HepG2 (cell line): ENCODE results near the gene HOXD4. TPM values are rescaled to one million over a fixed set of nuclear protein-coding genes. Genes with fewer than 3 reads are reported as not detected.
A peak's percentile ranks its signal among the peaks of the same experiment; 100 is the strongest.

Experiments
- ELF4 ChIP-seq: sonication (generic); formaldehyde crosslinking; IDR thresholded peaks from 2 replicates; pipeline ENCODE4 v1.5.0; 2020; ENCODE audit warnings: missing genetic modification reagents, mild to moderate bottlenecking, moderate library complexity, borderline replicate concordance
- KAT2B ChIP-seq: fragments of 150-350 bp; IDR thresholded peaks from 2 replicates; pipeline ENCODE4 v1.6.1; 2014; ENCODE audit warnings: low read depth, low read length, borderline replicate concordance
- MXD4 ChIP-seq: IDR thresholded peaks from 2 replicates; pipeline ENCODE4 v1.6.1; 2016; ENCODE audit warnings: mild to moderate bottlenecking, missing biosample characterization, missing genetic modification reagents
- NFRKB ChIP-seq: fragments of 450-650 bp; IDR thresholded peaks from 2 replicates; pipeline ENCODE4 v1.6.1; 2017
- PAX8 ChIP-seq: sonication (generic); formaldehyde crosslinking; IDR thresholded peaks from 2 replicates; pipeline ENCODE4 v1.8.0; 2022; ENCODE audit warnings: mild to moderate bottlenecking, missing genetic modification reagents, borderline replicate concordance
- SNRNP70 ChIP-seq: fragments of 200-400 bp; formaldehyde crosslinking; IDR thresholded peaks from 2 replicates; pipeline ENCODE4 v1.6.1; 2017; ENCODE audit warnings: mild to moderate bottlenecking, low read depth, low read length, moderate library complexity
- SOX13 ChIP-seq, 3 experiments: fragments of 450-650 bp in 1 of 3; sonication (generic) in 1 of 3; formaldehyde crosslinking in 1 of 3; IDR thresholded peaks in 2 of 3; conservative IDR thresholded peaks in 1 of 3; 2 replicates each; pipeline versions ENCODE4 v1.5.0 to v1.6.1; 2016 to 2020; ENCODE audit warnings: antibody characterized with exemption in 1 of 3, mild to moderate bottlenecking in 1 of 3, missing compliant biosample characterization in 1 of 3, missing genetic modification reagents in 1 of 3, moderate library complexity in 1 of 3
- SSRP1 ChIP-seq: IDR thresholded peaks from 2 replicates; pipeline ENCODE4 v1.6.1; 2016; ENCODE audit warnings: control low read depth
- ZNF296 ChIP-seq: sonication (generic); formaldehyde crosslinking; conservative IDR thresholded peaks from 2 replicates; pipeline ENCODE4 v1.5.0; 2020; ENCODE audit warnings: mild to moderate bottlenecking, missing genetic modification reagents
- polyA plus RNA-seq, 8 experiments: library from polyadenylated mRNA; depleted of rRNA in 3 of 8; stranded (reverse) in 7 of 8; unstranded in 1 of 8; fragments of >200 nt; fragmentation: Illumina TruSeq in 4 of 8; extraction: Trizol in 4 of 8; gene quantifications; 2 replicates each; pipeline versions ENCODE4 v1.2.1 to v1.2.3, GENCODE V29; 2011 to 2016; ENCODE audit warnings: low read depth in 4 of 8, missing spikeins in 1 of 8, mixed read lengths in 1 of 8; ENCODE audit not compliant: insufficient read depth in 1 of 8
- total RNA-seq, 5 experiments: library from RNA; depleted of rRNA; stranded (reverse); fragments of >200 nt; fragmentation: Illumina TruSeq; extraction: Trizol; gene quantifications; 2 replicates each; pipeline ENCODE4 v1.2.3, GENCODE V29; 2016; ENCODE audit warnings: low read depth in 1 of 5
- TF ChIP-seq, protein P1 (sequence below): sonication (generic); formaldehyde crosslinking; IDR thresholded peaks from 2 replicates; pipeline ENCODE4 v1.5.0; 2020; ENCODE audit warnings: missing genetic modification reagents
- TF ChIP-seq, protein P2 (sequence below), 2 experiments: fragments of 450-650 bp in 1 of 2; sonication (generic) in 1 of 2; formaldehyde crosslinking in 1 of 2; IDR thresholded peaks; 2 replicates each; pipeline versions ENCODE4 v1.6.1 to v1.8.0; 2016 to 2022; ENCODE audit warnings: antibody characterized with exemption in 1 of 2, mild to moderate bottlenecking in 1 of 2, missing genetic modification reagents in 1 of 2
- TF ChIP-seq, protein P3 (sequence below): sonication (generic); formaldehyde crosslinking; IDR thresholded peaks from 2 replicates; pipeline ENCODE4 v1.4.0; 2020; ENCODE audit warnings: missing genetic modification reagents

Gene HOXD4
- total and polyA plus RNA-seq, 2 of the 13 experiments (the other 11 are each of a cell fraction or from before 2014, with no cell fraction given) = not detected

DNA sequence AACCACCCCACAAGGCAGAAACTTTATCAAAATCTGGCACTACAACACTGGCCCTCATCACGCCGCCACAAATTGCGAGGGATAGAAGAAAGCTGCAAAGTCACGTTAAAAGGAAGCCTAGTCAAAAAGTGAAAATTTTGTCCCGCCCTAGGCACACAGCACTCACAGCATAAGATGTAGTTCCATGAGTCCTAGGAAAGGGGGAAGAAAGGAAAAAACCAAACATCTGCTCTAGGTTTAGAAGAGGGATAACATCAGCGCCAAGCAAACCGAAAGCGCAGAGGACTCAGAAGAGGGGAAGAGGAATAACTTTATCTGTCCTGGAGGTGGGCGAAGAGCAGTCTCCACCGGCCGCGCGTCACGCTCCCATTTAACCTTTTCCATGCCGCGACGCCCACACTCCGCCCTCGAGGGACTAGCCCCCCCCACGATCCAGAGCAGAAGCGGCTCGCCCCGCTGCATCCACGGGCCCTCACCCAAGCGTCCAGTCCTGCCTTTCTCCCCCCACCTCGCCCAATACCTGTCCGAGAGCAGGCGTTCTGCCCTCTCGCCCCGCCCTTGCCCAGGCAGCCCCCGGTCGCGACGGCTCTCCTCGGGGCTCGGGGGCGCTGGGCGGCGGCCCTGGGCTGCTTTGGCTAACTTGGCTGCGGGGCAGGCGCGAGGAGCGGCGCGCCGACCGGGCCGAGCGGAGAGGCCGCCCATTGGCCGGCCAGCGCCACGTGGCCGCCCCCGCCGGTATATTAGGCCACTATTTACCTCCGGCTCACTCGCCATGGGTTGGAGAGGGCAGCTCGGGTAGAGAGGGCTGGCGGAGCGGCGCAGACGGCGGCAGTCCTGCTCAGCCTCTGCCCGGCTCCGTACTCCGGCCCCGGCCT, 36.8 kb downstream of the HOXD4 start, which contains the start of gene HOXD1 (continued):
- TF ChIP-seq, protein P1, sequence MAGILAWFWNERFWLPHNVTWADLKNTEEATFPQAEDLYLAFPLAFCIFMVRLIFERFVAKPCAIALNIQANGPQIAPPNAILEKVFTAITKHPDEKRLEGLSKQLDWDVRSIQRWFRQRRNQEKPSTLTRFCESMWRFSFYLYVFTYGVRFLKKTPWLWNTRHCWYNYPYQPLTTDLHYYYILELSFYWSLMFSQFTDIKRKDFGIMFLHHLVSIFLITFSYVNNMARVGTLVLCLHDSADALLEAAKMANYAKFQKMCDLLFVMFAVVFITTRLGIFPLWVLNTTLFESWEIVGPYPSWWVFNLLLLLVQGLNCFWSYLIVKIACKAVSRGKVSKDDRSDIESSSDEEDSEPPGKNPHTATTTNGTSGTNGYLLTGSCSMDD (CRISPR knock-in tag) = no peak
- TF ChIP-seq, protein P2, sequence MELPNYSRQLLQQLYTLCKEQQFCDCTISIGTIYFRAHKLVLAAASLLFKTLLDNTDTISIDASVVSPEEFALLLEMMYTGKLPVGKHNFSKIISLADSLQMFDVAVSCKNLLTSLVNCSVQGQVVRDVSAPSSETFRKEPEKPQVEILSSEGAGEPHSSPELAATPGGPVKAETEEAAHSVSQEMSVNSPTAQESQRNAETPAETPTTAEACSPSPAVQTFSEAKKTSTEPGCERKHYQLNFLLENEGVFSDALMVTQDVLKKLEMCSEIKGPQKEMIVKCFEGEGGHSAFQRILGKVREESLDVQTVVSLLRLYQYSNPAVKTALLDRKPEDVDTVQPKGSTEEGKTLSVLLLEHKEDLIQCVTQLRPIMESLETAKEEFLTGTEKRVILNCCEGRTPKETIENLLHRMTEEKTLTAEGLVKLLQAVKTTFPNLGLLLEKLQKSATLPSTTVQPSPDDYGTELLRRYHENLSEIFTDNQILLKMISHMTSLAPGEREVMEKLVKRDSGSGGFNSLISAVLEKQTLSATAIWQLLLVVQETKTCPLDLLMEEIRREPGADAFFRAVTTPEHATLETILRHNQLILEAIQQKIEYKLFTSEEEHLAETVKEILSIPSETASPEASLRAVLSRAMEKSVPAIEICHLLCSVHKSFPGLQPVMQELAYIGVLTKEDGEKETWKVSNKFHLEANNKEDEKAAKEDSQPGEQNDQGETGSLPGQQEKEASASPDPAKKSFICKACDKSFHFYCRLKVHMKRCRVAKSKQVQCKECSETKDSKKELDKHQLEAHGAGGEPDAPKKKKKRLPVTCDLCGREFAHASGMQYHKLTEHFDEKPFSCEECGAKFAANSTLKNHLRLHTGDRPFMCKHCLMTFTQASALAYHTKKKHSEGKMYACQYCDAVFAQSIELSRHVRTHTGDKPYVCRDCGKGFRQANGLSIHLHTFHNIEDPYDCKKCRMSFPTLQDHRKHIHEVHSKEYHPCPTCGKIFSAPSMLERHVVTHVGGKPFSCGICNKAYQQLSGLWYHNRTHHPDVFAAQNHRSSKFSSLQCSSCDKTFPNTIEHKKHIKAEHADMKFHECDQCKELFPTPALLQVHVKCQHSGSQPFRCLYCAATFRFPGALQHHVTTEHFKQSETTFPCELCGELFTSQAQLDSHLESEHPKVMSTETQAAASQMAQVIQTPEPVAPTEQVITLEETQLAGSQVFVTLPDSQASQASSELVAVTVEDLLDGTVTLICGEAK (IDR thresholded peaks at IDR 0.05) = 0 out of 2 replicates have a peak, but pooled peaks have one; percentile 11
- TF ChIP-seq, protein P2 (CRISPR knock-in tag; IDR thresholded peaks at IDR 0.05) = peak; percentile 91
- TF ChIP-seq ELF4 (CRISPR knock-in tag) (peak; percentile 77), PAX8 (CRISPR knock-in tag) (no peak), ZNF296 (CRISPR knock-in tag) (no peak), SOX13 (IDR thresholded peaks at IDR 0.05) (no peak), SOX13 (CRISPR knock-in tag; conservative IDR thresholded peaks at IDR 0.05 in 1 of 2, IDR thresholded peaks at IDR 0.05 in 1 of 2) (no peak; a peak in 1 of 4 replicates), SSRP1 (CRISPR knock-in tag) (no peak), NFRKB (no peak), KAT2B (no peak), MXD4 (CRISPR knock-in tag) (peak; percentile 34; the same call in 1 of the 2 replicates), SNRNP70 (no peak)
- TF ChIP-seq, protein P3, sequence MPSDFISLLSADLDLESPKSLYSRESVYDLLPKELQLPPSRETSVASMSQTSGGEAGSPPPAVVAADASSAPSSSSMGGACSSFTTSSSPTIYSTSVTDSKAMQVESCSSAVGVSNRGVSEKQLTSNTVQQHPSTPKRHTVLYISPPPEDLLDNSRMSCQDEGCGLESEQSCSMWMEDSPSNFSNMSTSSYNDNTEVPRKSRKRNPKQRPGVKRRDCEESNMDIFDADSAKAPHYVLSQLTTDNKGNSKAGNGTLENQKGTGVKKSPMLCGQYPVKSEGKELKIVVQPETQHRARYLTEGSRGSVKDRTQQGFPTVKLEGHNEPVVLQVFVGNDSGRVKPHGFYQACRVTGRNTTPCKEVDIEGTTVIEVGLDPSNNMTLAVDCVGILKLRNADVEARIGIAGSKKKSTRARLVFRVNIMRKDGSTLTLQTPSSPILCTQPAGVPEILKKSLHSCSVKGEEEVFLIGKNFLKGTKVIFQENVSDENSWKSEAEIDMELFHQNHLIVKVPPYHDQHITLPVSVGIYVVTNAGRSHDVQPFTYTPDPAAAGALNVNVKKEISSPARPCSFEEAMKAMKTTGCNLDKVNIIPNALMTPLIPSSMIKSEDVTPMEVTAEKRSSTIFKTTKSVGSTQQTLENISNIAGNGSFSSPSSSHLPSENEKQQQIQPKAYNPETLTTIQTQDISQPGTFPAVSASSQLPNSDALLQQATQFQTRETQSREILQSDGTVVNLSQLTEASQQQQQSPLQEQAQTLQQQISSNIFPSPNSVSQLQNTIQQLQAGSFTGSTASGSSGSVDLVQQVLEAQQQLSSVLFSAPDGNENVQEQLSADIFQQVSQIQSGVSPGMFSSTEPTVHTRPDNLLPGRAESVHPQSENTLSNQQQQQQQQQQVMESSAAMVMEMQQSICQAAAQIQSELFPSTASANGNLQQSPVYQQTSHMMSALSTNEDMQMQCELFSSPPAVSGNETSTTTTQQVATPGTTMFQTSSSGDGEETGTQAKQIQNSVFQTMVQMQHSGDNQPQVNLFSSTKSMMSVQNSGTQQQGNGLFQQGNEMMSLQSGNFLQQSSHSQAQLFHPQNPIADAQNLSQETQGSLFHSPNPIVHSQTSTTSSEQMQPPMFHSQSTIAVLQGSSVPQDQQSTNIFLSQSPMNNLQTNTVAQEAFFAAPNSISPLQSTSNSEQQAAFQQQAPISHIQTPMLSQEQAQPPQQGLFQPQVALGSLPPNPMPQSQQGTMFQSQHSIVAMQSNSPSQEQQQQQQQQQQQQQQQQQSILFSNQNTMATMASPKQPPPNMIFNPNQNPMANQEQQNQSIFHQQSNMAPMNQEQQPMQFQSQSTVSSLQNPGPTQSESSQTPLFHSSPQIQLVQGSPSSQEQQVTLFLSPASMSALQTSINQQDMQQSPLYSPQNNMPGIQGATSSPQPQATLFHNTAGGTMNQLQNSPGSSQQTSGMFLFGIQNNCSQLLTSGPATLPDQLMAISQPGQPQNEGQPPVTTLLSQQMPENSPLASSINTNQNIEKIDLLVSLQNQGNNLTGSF (CRISPR knock-in tag) = peak; percentile 67
